Neural cell (in vitro differentiated cells): ENCODE results near the gene WFDC1. TPM values are rescaled to one million over a fixed set of nuclear protein-coding genes. Genes with fewer than 3 reads are reported as not detected.

Source experiments
- H2AFZ ChIP-seq: fragments of 200-600, 300-800 bp; sonication (generic), shearing (Covaris generic); 2 replicates; pipeline ENCODE4 v1.6.0; 2014; ENCODE audit warnings: low read depth, mild to moderate bottlenecking, antibody characterized with exemption, low read length, moderate library complexity
- H3F3A ChIP-seq: fragments of 200-600 bp; shearing (Covaris generic); 2 replicates; pipeline ENCODE4 v1.6.1; 2016; ENCODE audit warnings: mild to moderate bottlenecking, moderate library complexity, mixed read lengths, antibody characterized with exemption, low read length; ENCODE audit not compliant: insufficient read depth, poor library complexity, severe bottlenecking
- H3K27ac ChIP-seq: fragments of 200-600, 300-800 bp; sonication (generic), shearing (Covaris generic); 2 replicates; pipeline ENCODE4 v1.5.1; 2014; ENCODE audit warnings: mild to moderate bottlenecking, low read length, moderate library complexity
- H3K27me3 ChIP-seq: fragments of 300-800, 200-600 bp; sonication (generic), shearing (Covaris generic); 2 replicates; pipeline ENCODE4 v1.6.0; 2014; ENCODE audit warnings: mild to moderate bottlenecking, low read depth, low read length, moderate library complexity; ENCODE audit not compliant: insufficient read depth
- H3K36me3 ChIP-seq: fragments of 300-800, 200-600 bp; sonication (generic), shearing (Covaris generic); 2 replicates; pipeline ENCODE4 v1.5.1; 2014; ENCODE audit warnings: mild to moderate bottlenecking, antibody characterized with exemption, low read length, moderate library complexity; ENCODE audit not compliant: insufficient read depth
- H3K4me2 ChIP-seq: fragments of 300-800, 200-600 bp; sonication (generic), shearing (Covaris generic); 2 replicates; pipeline ENCODE4 v1.6.0; 2014; ENCODE audit warnings: mild to moderate bottlenecking, low read length
- H3K4me3 ChIP-seq: fragments of 300-800, 200-600 bp; sonication (generic), shearing (Covaris generic); 2 replicates; pipeline ENCODE4 v1.5.1; 2014; ENCODE audit warnings: mild to moderate bottlenecking, low read length, moderate library complexity
- H3K79me2 ChIP-seq: fragments of 200-600 bp; shearing (Covaris generic); replicated peaks from 2 replicates; pipeline ENCODE4 v1.6.0; 2014; ENCODE audit warnings: mild to moderate bottlenecking, low read length, moderate library complexity; ENCODE audit not compliant: insufficient read depth
- H3K9ac ChIP-seq: fragments of 300-800, 200-600 bp; sonication (generic), shearing (Covaris generic); 2 replicates; pipeline ENCODE4 v1.6.1; 2016; ENCODE audit warnings: mild to moderate bottlenecking, low read length, mixed read lengths
- H3K9me2 ChIP-seq: fragments of 200-600 bp; shearing (Covaris generic); 2 replicates; pipeline ENCODE4 v1.6.1; 2016; ENCODE audit warnings: mild to moderate bottlenecking, low read length, mixed read lengths; ENCODE audit not compliant: insufficient read depth
- H3K9me3 ChIP-seq: fragments of 200-600, 300-800 bp; sonication (generic), shearing (Covaris generic); 2 replicates; pipeline ENCODE4 v1.6.1; 2016; ENCODE audit warnings: mild to moderate bottlenecking, mixed run types, low read length, moderate library complexity, mixed read lengths
- H4K20me1 ChIP-seq: fragments of 200-600 bp; shearing (Covaris generic); 2 replicates; pipeline ENCODE4 v1.6.1; 2016; ENCODE audit warnings: mild to moderate bottlenecking, mixed run types; ENCODE audit not compliant: insufficient read depth
- CTCF ChIP-seq: fragments of 450-650 bp; IDR thresholded peaks from 2 replicates; pipeline ENCODE4 v1.5.1; 2014; ENCODE audit warnings: antibody characterized with exemption, mild to moderate bottlenecking, moderate library complexity; ENCODE audit not compliant: poor library complexity, severe bottlenecking
- EP300 ChIP-seq: fragments of 450-650 bp; conservative IDR thresholded peaks from 2 replicates; pipeline ENCODE4 v1.6.1; 2014; ENCODE audit warnings: antibody characterized with exemption, mild to moderate bottlenecking, moderate library complexity; ENCODE audit not compliant: poor library complexity, severe bottlenecking
- EZH2 ChIP-seq: fragments of 200-600, 300-800 bp; shearing (Covaris generic), sonication (generic); IDR thresholded peaks from 2 replicates; pipeline ENCODE4 v1.6.1; 2014; ENCODE audit warnings: antibody characterized with exemption, low read length, borderline replicate concordance, mild to moderate bottlenecking; ENCODE audit not compliant: insufficient read depth, poor library complexity, severe bottlenecking
- MXI1 ChIP-seq: fragments of 450-650 bp; conservative IDR thresholded peaks from 2 replicates; pipeline ENCODE4 v1.6.1; 2014; ENCODE audit warnings: antibody characterized with exemption, mild to moderate bottlenecking; ENCODE audit not compliant: poor library complexity, severe bottlenecking
- POLR2AphosphoS5 ChIP-seq: IDR thresholded peaks from 2 replicates; pipeline ENCODE4 v1.6.1; 2012
- RAD21 ChIP-seq: fragments of 450-650 bp; conservative IDR thresholded peaks from 2 replicates; pipeline ENCODE4 v1.6.1; 2014; ENCODE audit warnings: antibody characterized with exemption, mild to moderate bottlenecking, moderate library complexity
- REST ChIP-seq: IDR thresholded peaks from 2 replicates; pipeline ENCODE4 v1.6.1; 2012; ENCODE audit warnings: borderline replicate concordance
- SMC3 ChIP-seq: fragments of 450-650 bp; conservative IDR thresholded peaks from 2 replicates; pipeline ENCODE4 v1.6.1; 2014; ENCODE audit warnings: antibody characterized with exemption, mild to moderate bottlenecking, moderate library complexity; ENCODE audit not compliant: poor library complexity
- TAF1 ChIP-seq: IDR thresholded peaks from 2 replicates; pipeline ENCODE4 v1.6.1; 2012; ENCODE audit warnings: low read depth
- polyA plus RNA-seq: library from polyadenylated mRNA; depleted of rRNA; stranded (reverse); fragments of >200 nt; gene quantifications from 2 replicates; pipeline ENCODE4 v1.2.3, GENCODE V29; 2014

Gene WFDC1
- polyA plus RNA-seq, 1 donor from 2014 or later = not detected

GRCh38 chr16:84366208-84366607, 71.5 kb downstream of the WFDC1 start:
- no peaks in the 10 kb centered on the region for H4K20me1 ChIP-seq
- no peak overlapping the region for H3K27ac ChIP-seq
- no peaks in the 10 kb centered on the region for H3K9me2 ChIP-seq
- H3K36me3 ChIP-seq = no peaks in the 10 kb centered on the region
- H3K4me2 ChIP-seq = no peak overlapping the region
- no peaks in the 10 kb centered on the region for H3K79me2 ChIP-seq
- no peak overlapping the region for H3K9ac ChIP-seq
- H3F3A ChIP-seq = no peaks in the 10 kb centered on the region
- no peak for TF ChIP-seq RAD21
- TF ChIP-seq POLR2AphosphoS5 = no peak
- TF ChIP-seq REST = no peak
- TF ChIP-seq CTCF = no peak
- TF ChIP-seq EZH2 = no peak
- TF ChIP-seq SMC3 = no peak
- no peak for TF ChIP-seq EP300
- no peak for TF ChIP-seq MXI1
- no peak for TF ChIP-seq TAF1
- no peaks in the 10 kb centered on the region for H3K9me3 ChIP-seq
- H3K27me3 ChIP-seq = peaks cover 36% of the 10 kb centered on the region
- H3K4me3 ChIP-seq = no peak overlapping the region
- no peak overlapping the region for H2AFZ ChIP-seq

- no peak overlapping the region for H3K27ac ChIP-seq
- H3F3A ChIP-seq = no peaks in the 10 kb centered on the region
- no peaks in the 10 kb centered on the region for H3K79me2 ChIP-seq
- H3K4me2 ChIP-seq = no peak overlapping the region
- no peak overlapping the region for H3K9ac ChIP-seq
- H3K27me3 ChIP-seq = peaks cover 36% of the 10 kb centered on the region
- no peaks in the 10 kb centered on the region for H3K36me3 ChIP-seq
- H2AFZ ChIP-seq = no peak overlapping the region
- no peak for TF ChIP-seq TAF1
- TF ChIP-seq EZH2 = no peak
- no peak for TF ChIP-seq RAD21
- no peak for TF ChIP-seq CTCF
- no peak for TF ChIP-seq MXI1
- no peaks in the 10 kb centered on the region for H3K9me3 ChIP-seq
- H3K4me3 ChIP-seq = no peak overlapping the region
- no peaks in the 10 kb centered on the region for H3K9me2 ChIP-seq
- no peaks in the 10 kb centered on the region for H4K20me1 ChIP-seq
These were observed 72.6 kb downstream of the WFDC1 start for GRCh38 chr16:84367297-84367680.
